ENCODE data around the gene GNAZ.

Gene GNAZ

GRCh38 chr22:23079814-23080521 lies 9.6 kb downstream of the GNAZ start:
- no peak overlapping the region for H3K4me3 ChIP-seq
- TF ChIP-seq CTCF (IDR thresholded peaks at IDR 0.05) = no peak

GRCh38 chr22:23080613-23081290 lies 10.4 kb downstream of the GNAZ start:
- TF ChIP-seq CTCF (IDR thresholded peaks at IDR 0.05) = no peak
- Histone ChIP-seq H3K27ac (no peak overlapping the region), H3K4me3 (no peak overlapping the region)
- no peak for DNase-seq (ENCODE audit: low spot score)

More at GRCh38 chr22:23079814-23080521, 9.6 kb downstream of the GNAZ start:
- no peak overlapping the region for H3K27ac ChIP-seq
- no peak for DNase-seq (ENCODE audit: low spot score)

- no peak for TF ChIP-seq CTCF (IDR thresholded peaks at IDR 0.05)
- H3K27ac ChIP-seq = no peak overlapping the region
- DNase-seq (ENCODE audit: low spot score) = no peak
- no peak overlapping the region for H3K4me3 ChIP-seq
Measured at GRCh38 chr22:23082534-23083314, 12.4 kb downstream of the GNAZ start.

DNA sequence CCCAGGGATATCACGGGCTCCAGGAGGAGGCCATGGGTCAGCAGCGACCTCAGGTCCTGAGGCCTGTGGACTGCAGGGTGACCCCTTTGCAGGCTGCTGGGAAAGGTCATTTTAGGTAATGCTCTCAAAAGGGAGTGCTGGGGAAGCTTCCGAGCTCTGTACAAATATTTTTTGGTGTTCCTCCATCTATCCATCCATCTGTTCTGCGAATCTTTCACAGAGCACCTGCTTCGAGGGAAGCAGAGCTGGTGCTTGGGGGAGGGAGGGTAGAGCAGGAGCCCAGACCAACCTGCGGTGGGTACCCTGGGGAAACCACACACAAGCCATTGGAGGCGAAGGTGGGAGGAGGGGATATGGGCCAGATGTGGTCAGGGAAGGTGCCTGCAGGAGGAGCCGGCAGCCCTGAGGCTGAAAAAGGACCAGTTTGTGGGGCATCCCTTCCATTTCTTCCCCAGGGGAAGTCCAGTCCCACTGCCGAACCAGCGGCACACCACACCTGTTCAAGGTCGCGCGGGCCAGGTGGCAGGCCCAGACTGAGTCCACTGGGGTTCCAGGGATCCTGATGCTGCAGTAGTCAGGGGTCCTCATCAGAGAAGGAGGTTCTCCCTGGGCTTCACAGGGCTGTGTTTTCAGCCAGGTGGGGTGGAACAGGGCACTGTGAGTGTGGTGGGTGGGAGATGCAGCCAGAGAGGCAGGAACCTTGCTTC lies 13.1 kb downstream of the GNAZ start:
- Histone ChIP-seq H3K4me3 (no peak overlapping the region), H3K27ac (no peak overlapping the region)
- no peak for DNase-seq (ENCODE audit: low spot score)
- TF ChIP-seq CTCF (IDR thresholded peaks at IDR 0.05) = no peak

DNA sequence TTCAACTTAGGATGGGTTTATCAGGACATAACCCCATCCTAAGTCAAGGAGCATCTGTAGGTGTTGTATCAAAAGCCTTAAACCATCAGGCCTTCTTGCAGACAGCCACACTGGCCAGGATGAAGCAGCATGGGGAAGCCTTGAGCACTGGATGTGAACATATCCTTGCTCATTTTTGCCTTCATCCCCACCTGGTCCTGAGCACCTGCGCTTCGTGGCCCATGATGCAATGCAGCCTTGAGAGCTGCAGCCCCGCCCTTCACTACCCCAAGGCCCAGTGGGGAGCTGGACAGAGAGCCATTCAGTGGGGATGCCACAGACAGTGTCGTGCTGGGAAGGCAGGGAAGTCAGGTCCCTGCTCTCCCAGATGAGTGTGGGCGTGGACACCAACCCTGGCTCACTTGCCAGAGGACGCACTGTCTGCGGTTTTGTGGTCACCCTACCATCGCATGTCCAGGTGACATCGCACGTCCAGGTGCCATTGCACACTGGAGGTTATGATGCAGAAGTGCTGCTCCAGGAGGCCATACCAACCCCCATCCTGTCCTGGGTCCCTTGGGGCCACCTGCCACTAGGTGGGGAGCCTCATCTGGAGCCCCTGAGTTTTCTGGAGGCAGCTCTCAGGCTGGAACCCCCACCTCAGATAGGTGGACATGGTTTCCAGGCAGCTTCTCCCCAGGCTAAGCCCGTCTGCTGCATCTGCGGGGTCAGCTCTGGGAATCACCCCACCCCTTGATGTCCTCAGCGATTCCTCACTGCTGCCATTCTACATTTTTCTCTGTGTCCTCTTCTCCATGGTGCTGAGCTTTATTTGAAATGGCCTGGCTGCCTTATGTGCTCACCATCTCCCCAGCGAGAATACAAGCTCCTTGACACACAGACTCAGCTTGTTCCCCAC lies 14.4 kb downstream of the GNAZ start:
- Histone ChIP-seq H3K27ac (no peak overlapping the region), H3K4me3 (no peak overlapping the region)
- TF ChIP-seq CTCF (IDR thresholded peaks at IDR 0.05) = no peak
- no peak for DNase-seq (ENCODE audit: low spot score)

DNA sequence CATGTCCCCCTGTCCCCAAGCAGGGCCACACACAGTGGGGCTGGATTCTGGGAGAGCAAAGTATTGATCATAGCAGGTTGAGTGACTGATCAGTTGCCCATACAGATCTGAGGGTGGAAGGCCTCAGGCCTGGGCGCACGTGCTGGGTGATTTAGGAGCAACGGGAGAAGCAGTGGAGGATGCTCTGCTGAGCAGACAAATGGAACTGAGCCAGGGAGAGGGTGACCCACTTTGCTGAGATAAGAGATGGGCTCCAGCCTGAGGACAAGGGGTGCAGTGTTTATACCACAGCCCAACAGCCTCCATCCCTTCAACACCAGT lies 15.0 kb downstream of the GNAZ start:
- no peak for DNase-seq (ENCODE audit: low spot score)
- H3K27ac ChIP-seq = no peak overlapping the region
- TF ChIP-seq CTCF (IDR thresholded peaks at IDR 0.05) = no peak
- H3K4me3 ChIP-seq = no peak overlapping the region

Data from coronary artery (tissue), 2 donors.